Measurements from ENCODE around the gene CD6.

- TF ChIP-seq CTCF (IDR thresholded peaks at IDR 0.05) (no peak), POLR2A (IDR thresholded peaks at IDR 0.05) (no peak), EP300 (IDR thresholded peaks at IDR 0.05) (no peak)
Observed at GRCh38 chr11:60977836-60978235, 6.4 kb downstream of the CD6 start.

All from ovary (tissue), 3 donors.